ENCODE results near the gene TIGD3. TPM values are rescaled to one million over a fixed set of nuclear protein-coding genes. Genes with fewer than 3 reads are reported as not detected.

TIGD3 gene
- total RNA-seq, 1 experiment from 2014 or later, result 0.14 TPM

- intact Hi-C loops (cut with micrococcal nuclease), result no loop called here
- H3K9me3 Mint-ChIP-seq (ENCODE audit: unreplicated experiment), result no peaks in the 10 kb centered on the region
- CTCF ChIA-PET, result interaction anchor here (0.6 to 0.8 kb wide), 3 partner anchors 21 to 552 kb away, joined by 3 to 4 read pairs (median 3); no protein-coding TSS in a partner anchor
- no peak overlapping the region for H3K4me3 Mint-ChIP-seq (ENCODE audit: unreplicated experiment)
- H3K27ac Mint-ChIP-seq (ENCODE audit: low read depth, unreplicated experiment), result no peak overlapping the region
- no peak for DNase-seq (ENCODE audit: unreplicated experiment)
- H3K36me3 Mint-ChIP-seq (ENCODE audit: insufficient read depth, unreplicated experiment), result peaks cover 87% of the 10 kb centered on the region
- H3K4me1 Mint-ChIP-seq (ENCODE audit: insufficient read depth, unreplicated experiment), result peaks cover 17% of the 10 kb centered on the region
- no peak for TF ChIP-seq CTCF (IDR thresholded peaks at IDR 0.05; ENCODE audit: unreplicated experiment)
- H3K27me3 Mint-ChIP-seq (ENCODE audit: insufficient read depth, unreplicated experiment), result no peaks in the 10 kb centered on the region
- POLR2A ChIA-PET, result no interaction called here
- BruUV-seq (replicated peaks), result no TSS peak
These were observed 14.3 kb upstream of the TIGD3 start for GRCh38 chr11:65340226-65340625.

GRCh38 chr11:65341856-65342255, 12.7 kb upstream of the TIGD3 start:
- DNase-seq (ENCODE audit: unreplicated experiment), result no peak
- ChIA-PET POLR2A (interaction anchor here (0.6 to 1.6 kb wide), 4 partner anchors 9 to 443 kb away, joined by 3 to 6 read pairs (median 4); no protein-coding TSS in a partner anchor), CTCF (interaction anchor here (0.5 to 1.7 kb wide), 6 partner anchors 8 to 1730 kb away, joined by 3 to 4 read pairs (median 3); partner anchors contain the start of gene DPF2)
- Mint-ChIP-seq H3K27ac (ENCODE audit: low read depth, unreplicated experiment) (no peak overlapping the region), H3K36me3 (ENCODE audit: insufficient read depth, unreplicated experiment) (peaks cover 93% of the 10 kb centered on the region), H3K9me3 (ENCODE audit: unreplicated experiment) (no peaks in the 10 kb centered on the region), H3K4me3 (ENCODE audit: unreplicated experiment) (no peak overlapping the region), H3K4me1 (ENCODE audit: insufficient read depth, unreplicated experiment) (peaks cover 13% of the 10 kb centered on the region), H3K27me3 (ENCODE audit: insufficient read depth, unreplicated experiment) (no peaks in the 10 kb centered on the region)
- BruUV-seq (replicated peaks), result no TSS peak
- no peak for TF ChIP-seq CTCF (IDR thresholded peaks at IDR 0.05; ENCODE audit: unreplicated experiment)
- intact Hi-C loops (cut with micrococcal nuclease), result no loop called here

DNA sequence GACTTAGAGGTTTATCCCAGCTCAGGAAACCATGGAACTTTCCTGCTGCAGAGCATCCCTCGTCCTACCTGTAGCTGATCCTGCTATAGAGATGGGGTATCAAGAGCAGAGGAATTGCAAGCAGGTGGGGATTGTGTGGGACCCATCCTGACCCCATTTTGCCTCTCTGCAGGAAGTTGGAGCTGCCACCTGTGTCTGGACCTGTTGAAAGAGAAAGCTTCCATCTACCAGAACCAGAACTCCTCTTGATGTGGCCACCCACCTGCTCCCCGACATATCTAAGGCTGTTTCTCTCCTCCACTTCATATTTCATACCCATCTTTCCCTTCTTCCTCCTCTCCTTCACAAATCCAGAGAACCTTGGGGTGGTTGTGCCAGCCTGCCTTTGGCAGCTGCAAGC, 3.0 kb upstream of the TIGD3 start:
- Mint-ChIP-seq H3K27me3 (ENCODE audit: insufficient read depth, unreplicated experiment) (no peaks in the 10 kb centered on the region), H3K27ac (ENCODE audit: low read depth, unreplicated experiment) (no peak overlapping the region)
- BruUV-seq (replicated peaks), result no TSS peak

DNA sequence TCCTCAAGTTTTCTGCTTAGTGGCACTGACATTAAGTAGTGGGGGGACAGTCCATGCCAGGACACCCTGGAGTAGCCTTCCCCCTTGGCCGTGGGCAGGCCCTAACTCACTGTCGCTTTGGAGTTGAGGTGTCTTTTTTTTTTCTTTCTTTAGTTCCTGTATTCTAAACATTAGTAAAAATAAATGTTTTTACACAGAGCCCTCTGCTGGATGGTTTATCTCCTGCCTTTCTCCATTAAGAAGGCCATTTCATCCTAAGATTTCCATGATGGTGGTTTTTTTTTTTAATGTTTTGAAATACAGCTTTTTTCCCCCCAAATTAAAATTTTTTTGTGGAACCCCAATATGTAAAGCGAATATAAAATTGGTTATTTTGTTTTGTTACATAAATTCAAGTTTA, 1.8 kb upstream of the TIGD3 start:
- Mint-ChIP-seq H3K36me3 (ENCODE audit: insufficient read depth, unreplicated experiment) (peaks cover 53% of the 10 kb centered on the region), H3K4me1 (ENCODE audit: insufficient read depth, unreplicated experiment) (peaks cover 13% of the 10 kb centered on the region), H3K4me3 (ENCODE audit: unreplicated experiment) (no peak overlapping the region), H3K27ac (ENCODE audit: low read depth, unreplicated experiment) (no peak overlapping the region), H3K27me3 (ENCODE audit: insufficient read depth, unreplicated experiment) (no peaks in the 10 kb centered on the region), H3K9me3 (ENCODE audit: unreplicated experiment) (no peaks in the 10 kb centered on the region)
- intact Hi-C loops (cut with micrococcal nuclease), result loop anchor here (2.0 kb wide), 1 partner anchor 38 kb away; the partner anchor contains the start of gene CDC42EP2
- POLR2A ChIA-PET, result interaction anchor here (1.1 to 2.8 kb wide), 6 partner anchors 10 to 158 kb away, joined by 3 to 14 read pairs (median 4); partner anchors contain the start of genes DPF2 and SLC25A45
- TF ChIP-seq CTCF (IDR thresholded peaks at IDR 0.05; ENCODE audit: unreplicated experiment), result peak; percentile 16
- CTCF ChIA-PET, result interaction anchor here (0.6 to 1.9 kb wide), 10 partner anchors 9 to 475 kb away, joined by 3 to 12 read pairs (median 4); no protein-coding TSS in a partner anchor
- no peak for DNase-seq (ENCODE audit: unreplicated experiment)
- BruUV-seq (replicated peaks), result no TSS peak

More for the DNA sequence above, 3.0 kb upstream of the TIGD3 start:
- H3K4me1 Mint-ChIP-seq (ENCODE audit: insufficient read depth, unreplicated experiment), result peaks cover 13% of the 10 kb centered on the region
- peaks cover 63% of the 10 kb centered on the region for H3K36me3 Mint-ChIP-seq (ENCODE audit: insufficient read depth, unreplicated experiment)
- CTCF ChIA-PET, result interaction anchor here (0.6 to 2.0 kb wide), 10 partner anchors 10 to 272 kb away, joined by 3 to 12 read pairs (median 5); no protein-coding TSS in a partner anchor
- intact Hi-C loops (cut with micrococcal nuclease), result no loop called here
- no peaks in the 10 kb centered on the region for H3K9me3 Mint-ChIP-seq (ENCODE audit: unreplicated experiment)
- H3K4me3 Mint-ChIP-seq (ENCODE audit: unreplicated experiment), result no peak overlapping the region
- no peak for DNase-seq (ENCODE audit: unreplicated experiment)
- POLR2A ChIA-PET, result interaction anchor here (0.6 to 2.3 kb wide), 8 partner anchors 9 to 179 kb away, joined by 3 to 6 read pairs (median 4); no protein-coding TSS in a partner anchor
- TF ChIP-seq CTCF (IDR thresholded peaks at IDR 0.05; ENCODE audit: unreplicated experiment), result no peak
